Effector CD4-positive, alpha-beta T cell (primary cell): ENCODE results near the gene ERP44.
"Not testable (repeated sequence)": the region's sequence is repeated elsewhere in the genome, so short reads cannot be mapped to it uniquely, and the experiment has no call there.

Experiments used
- DNase-seq: peaks from one replicate; pipeline ENCODE4 v3.0.0-alpha.2; 2020

Gene ERP44

DNA sequence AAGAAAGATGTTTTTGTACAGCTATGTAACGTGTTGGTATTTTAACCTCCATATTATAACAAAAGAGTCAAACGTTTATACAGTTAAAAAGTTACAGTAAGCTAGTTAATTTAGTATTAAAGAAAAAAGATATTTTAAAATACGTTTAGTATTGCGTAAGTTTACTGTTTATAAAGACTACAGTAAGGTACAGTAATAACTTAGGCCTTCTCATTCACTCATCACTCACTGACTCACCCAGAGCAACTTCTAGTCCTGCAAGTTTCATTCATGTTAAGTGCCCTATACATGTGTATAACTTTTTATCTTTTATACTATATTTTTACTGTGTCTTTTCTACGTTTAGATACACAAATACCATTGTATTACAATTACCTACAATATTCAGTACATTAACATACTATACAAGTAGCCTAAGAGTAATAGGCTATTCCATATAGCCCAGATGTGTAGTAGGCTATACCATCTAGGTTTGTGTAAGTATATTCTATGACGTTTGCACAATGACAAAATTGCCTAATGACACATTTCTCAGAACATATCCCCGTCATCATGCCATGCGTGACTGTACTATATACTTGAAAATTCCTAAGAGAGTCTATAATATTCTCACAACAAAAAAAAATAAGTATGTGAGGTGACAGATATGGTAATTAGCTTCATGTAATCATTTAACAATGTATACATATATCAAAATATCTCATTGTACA is 33.8 kb downstream of the ERP44 start:
- no peak for DNase-seq

- no peak for DNase-seq
Observed at GRCh38 chr9:100063185-100063584, 35.6 kb downstream of the ERP44 start.

DNA sequence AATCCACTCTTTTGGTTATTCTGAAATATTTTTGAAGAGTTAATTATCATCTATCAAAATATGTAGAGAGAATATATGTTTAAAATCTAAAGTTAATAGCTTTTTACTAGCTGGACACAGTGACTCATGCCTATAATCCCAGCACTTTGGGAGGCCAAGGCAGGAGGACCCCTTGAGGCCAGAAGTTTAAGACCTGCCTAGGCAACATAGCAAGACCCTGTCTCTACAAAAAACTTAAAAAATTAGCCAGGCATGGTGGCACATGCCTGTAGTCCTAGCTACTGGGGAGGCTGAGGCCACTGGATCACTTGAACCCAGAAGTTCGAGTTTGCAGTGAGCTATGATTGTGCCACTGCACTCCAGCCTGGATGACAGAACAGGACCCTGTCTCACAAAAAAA is 36.1 kb downstream of the ERP44 start:
- DNase-seq: not testable (repeated sequence)

DNA sequence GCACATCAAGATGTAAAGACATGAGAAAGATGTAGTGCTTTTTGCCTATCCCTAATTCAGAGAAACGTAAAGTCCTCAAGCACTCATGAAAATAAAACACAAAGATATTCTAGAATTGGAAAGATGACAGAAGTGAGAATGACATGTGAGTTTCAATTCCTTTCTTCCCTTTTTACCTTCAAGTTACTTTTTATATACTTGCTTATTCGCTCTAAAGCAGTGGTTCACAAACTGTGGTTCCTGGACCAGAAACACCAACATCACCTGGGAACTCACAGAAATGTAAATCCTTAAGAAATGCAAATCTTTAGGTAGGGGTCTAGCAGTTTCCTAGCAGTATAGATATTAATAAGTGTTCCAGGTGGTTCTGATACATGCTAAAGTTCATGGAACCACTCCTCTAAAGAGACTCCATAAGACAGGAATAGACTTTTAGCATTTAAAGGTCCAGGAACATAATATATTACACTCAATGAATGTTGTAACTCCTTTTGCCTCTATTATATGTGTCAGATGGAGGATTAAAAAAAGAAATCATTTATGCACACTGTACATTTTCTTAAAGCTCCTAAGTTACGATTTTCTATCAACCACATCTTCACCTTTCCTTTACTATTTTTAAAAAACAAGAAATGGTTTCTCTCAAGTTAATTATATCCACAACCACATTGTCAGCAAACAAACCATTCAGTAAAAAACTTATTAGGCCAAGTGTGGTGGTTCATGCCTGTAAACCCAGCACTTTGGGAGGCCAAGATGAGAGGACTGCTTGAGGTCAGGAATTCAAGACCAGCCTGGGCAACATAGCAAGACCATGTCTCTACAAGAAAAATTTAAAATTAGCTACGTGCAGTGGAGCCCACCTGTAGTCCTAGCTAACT is 39.9 kb downstream of the ERP44 start:
- no peak for DNase-seq

DNA sequence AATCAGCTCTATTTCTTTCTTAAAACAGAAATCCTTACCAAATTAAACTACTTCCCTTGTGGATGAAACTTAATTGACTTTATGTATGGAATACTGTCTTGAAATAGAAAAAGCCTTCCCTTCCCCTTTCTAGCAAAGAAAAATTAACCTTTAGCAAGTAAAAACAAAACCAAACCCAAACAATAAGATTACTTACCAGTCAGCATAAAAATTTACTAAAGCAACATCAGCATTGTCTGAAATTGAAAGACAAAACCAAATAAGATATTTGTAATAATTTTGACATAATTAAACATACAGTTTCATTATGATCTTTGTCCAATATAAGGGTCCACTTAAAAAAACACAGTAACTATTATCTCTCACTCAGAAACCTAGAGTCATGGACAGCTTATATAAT is 41.2 kb downstream of the ERP44 start:
- no peak for DNase-seq

GRCh38 chr9:100056561-100056960 is 42.2 kb downstream of the ERP44 start:
- DNase-seq: no peak

DNA sequence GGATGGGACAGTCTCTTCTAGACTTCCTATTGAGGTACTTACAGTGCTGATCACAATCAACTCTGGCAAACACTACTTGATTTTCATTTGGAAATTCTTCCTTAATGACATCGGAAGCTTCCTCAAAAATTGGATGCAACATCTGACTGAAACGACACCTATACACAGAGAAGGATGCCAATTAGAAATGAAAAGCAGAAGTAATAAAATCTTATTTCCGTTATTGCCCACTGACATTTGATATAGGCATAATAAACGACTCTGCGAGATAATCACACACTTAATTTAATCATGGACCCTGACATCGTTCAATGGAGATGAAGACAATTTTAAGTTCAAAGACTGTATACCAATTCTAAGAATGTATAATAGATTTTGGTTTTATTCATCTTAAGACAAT is 46.4 kb downstream of the ERP44 start:
- no peak for DNase-seq

DNA sequence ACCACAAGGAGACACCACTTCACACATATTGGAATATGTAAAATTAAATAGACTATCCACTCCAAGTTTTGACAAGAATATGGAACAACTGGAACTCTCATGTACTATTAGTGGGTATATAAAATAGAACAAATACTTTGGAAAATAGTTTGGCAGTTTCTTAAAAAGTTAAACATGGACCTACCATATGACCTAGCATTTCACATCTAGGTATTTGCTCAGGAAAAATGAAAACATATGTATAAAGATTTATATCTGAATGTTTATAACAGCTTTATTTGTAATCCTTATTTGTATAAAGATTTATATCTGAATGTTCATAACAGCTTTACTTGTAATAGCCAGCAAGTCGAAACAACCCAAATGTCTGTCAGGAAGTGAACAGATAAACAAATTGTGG is 49.2 kb downstream of the ERP44 start:
- DNase-seq: no peak

DNA sequence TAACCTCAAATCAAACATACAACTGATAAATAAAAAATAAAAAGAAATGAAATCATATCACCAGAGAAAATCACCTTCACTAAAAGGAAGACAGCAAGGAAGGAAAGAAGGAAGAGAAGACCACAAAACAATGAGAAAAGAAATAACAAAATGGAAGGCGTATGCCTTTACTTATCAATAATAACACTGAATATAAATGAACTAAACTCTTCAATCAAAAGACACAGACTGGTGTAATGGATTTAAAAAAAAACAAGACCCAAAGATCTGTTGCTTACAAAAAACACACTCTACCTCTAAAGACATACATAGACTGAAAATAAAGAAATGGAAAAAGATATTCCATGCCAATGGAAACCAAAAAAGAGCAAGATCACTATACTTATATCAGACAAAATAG is 60.3 kb downstream of the ERP44 start:
- DNase-seq: no peak

DNA sequence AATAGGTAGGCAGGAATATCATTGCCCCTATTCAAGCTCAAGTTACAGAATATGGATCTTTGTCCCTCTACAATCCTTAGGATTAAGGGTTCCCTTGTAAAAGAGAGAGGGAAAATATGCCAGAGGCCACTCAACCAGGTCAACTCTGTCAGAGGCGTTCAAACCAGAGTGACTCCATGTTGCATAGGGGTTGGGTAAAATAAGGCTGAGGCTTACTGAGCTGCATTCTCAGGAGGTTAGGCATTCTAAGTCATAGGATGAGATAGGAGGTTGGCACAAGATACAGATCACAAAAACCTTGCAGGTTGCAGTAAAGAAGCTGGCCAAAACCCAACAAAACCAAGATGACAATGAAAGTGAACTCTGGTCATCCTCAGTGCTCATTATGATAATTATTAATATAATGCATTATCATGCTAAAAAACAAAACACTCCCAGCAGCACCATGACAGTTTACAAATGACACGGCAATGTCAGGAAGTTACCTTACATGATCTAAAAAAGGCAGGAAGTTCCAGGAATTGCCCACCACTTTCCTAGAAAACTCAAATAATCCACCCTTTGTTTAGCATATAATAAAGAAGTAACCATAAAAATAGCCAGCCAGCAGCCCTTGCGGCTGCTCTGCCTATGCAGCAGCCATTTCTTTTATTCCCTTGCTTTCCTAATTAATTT is 64.8 kb downstream of the ERP44 start:
- no peak for DNase-seq

- no peak for DNase-seq
Observed at GRCh38 chr9:100030548-100030947, 68.3 kb downstream of the ERP44 start.

DNA sequence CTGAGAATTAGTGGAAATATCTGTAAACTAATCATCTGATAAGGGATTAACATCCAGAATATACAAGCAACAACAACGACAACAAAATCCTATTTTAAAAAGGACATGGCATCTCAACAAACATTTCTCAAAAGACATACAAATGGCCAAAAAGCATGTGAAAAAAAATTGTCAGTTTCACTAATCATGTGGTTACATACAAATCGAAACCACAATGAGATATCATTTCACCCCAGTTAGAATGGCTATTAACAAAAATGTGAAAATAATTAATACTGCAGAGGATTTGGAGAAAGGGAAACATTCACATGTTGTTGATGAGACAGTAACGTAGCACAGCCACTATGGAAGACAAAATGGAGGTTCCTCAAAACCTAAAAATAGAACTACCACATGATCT is 69.5 kb downstream of the ERP44 start:
- DNase-seq: no peak

DNA sequence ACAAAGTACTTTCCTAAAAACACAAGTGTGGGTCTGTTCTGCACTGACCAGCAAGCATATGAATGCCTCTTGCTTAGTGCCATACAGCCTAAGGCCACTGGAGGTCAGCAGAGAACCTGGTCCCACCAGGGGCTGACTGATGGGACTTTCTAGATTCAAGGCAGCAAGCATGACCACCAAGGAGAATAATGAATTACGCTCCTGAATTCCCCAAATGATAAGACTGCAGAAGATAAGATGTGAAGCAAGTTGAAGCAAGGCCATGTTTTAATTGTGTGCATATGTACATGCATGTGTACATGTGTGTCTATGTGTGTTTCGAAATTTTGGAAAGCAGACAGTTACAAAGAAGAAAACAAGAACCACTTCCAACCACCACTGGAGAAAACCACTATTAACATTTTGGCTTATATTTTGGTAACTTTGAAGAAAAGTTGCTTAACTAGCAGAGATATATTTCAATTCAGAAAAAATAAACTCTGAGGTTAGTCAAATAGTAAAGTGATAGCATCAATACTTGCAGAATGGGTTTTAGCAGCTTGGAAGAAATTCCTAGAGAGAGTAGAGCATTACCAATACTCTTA is 70.5 kb downstream of the ERP44 start:
- peak; percentile 47 for DNase-seq

- DNase-seq: no peak
Observed at GRCh38 chr9:100027543-100027942, 71.3 kb downstream of the ERP44 start.

GRCh38 chr9:100021931-100022330 is 76.9 kb downstream of the ERP44 start:
- no peak for DNase-seq

- no peak for DNase-seq
Observed at GRCh38 chr9:100020121-100020795, 78.5 kb downstream of the ERP44 start.

DNA sequence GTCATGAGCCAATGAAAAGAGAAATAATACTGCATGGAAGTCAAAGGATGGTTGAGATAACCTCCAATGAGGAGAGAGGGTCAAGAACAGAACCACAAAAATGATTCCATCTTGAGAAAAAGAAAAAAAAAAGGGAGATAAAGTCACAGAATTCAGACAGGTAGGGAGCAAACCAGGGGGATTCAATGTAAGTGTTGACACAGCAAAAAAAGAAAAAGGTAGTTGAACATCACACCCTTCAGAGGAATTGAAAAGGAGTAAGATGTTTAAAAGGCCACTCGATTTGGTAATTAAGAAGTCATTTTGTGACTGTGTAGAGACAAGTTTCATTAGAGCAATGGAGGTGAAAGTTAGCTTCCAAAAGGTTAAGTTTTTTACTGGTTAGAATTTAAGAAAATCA is 79.3 kb downstream of the ERP44 start:
- no peak for DNase-seq

- DNase-seq: no peak
Observed at GRCh38 chr9:100014846-100015245, 84.0 kb downstream of the ERP44 start.

GRCh38 chr9:100013573-100013972 is 85.2 kb downstream of the ERP44 start:
- no peak for DNase-seq

- no peak for DNase-seq
Observed at GRCh38 chr9:100012279-100012678, 86.5 kb downstream of the ERP44 start.

- peak; percentile 23 for DNase-seq
Observed at GRCh38 chr9:100011062-100011681, 87.6 kb downstream of the ERP44 start.

DNA sequence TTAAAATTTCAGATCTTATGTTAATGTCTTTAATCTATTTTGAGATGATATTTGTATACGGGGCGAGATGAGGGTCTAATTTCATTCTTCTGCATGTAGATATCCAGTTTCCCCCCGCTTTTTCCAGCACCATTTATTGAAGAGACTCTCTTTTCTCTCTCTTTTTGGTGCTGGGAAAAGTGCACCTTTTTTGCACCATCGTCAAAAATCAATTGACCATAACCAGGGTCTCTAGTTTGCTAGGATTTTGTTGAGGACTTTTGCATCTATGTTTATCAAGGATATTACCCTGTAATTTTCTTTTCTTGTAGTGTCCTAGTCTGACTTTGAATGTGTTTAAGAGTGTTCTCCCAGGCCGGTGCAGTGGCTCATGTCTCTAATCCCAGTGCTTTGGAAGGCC is 99.0 kb downstream of the ERP44 start:
- no peak for DNase-seq
